Lower lobe of right lung (tissue), 2 donors: ENCODE measurements around the gene ADAMTS12. TPM values are rescaled to one million over a fixed set of nuclear protein-coding genes. Genes with fewer than 3 reads are reported as not detected.

Experiments used
- ATAC-seq, 2 donors: fragments of 200-7000 bp; cut with Tn5 transposase; one replicate each; pipeline ENCODE4 v1.9.1; 2020 to 2022; ENCODE audit warnings: mild to moderate bottlenecking in 2 of 2, moderate library complexity in 2 of 2
- DNase-seq: peaks from one replicate; pipeline ENCODE4 v3.0.0-alpha.2; 2020
- H3K27ac ChIP-seq: fragments of 200-600 bp; one replicate; pipeline ENCODE4 v1.8.0; 2022
- H3K27me3 ChIP-seq: fragments of 200-600 bp; one replicate; pipeline ENCODE4 v1.8.0; 2022; ENCODE audit warnings: low read depth
- H3K36me3 ChIP-seq: fragments of 200-600 bp; one replicate; pipeline ENCODE4 v1.8.0; 2022; ENCODE audit warnings: mild to moderate bottlenecking
- H3K4me1 ChIP-seq: fragments of 200-600 bp; one replicate; pipeline ENCODE4 v1.8.0; 2022
- H3K4me3 ChIP-seq: fragments of 200-600 bp; one replicate; pipeline ENCODE4 v1.8.0; 2022; ENCODE audit warnings: mild to moderate bottlenecking
- H3K9me3 ChIP-seq: fragments of 200-600 bp; one replicate; pipeline ENCODE4 v1.8.0; 2022
- intact Hi-C: fragments of 100-400 bp; cut with DNase I; formaldehyde crosslinking; loops from one replicate; pipeline ENCODE4 v1.11.0; 2022
- total RNA-seq: library from RNA; stranded (reverse); fragmentation: NEBNext Ultra II Directional; extraction: Animal tissue kit (Norgen Biotek cat#: 25700); gene quantifications from one replicate; pipeline ENCODE4 v1.2.1, GENCODE V29; 2021
- TF ChIP-seq, protein P1 (sequence below): fragments of 200-600 bp; IDR thresholded peaks from one replicate; pipeline ENCODE4 v1.8.0; 2022; ENCODE audit warnings: antibody characterized with exemption, mild to moderate bottlenecking
- donor health status: DM: no; HTN: yes; CAD: no; lungs with severe emphysema.

The ADAMTS12 gene
- total RNA-seq, 1 donor from 2014 or later: 7.6 TPM

DNA sequence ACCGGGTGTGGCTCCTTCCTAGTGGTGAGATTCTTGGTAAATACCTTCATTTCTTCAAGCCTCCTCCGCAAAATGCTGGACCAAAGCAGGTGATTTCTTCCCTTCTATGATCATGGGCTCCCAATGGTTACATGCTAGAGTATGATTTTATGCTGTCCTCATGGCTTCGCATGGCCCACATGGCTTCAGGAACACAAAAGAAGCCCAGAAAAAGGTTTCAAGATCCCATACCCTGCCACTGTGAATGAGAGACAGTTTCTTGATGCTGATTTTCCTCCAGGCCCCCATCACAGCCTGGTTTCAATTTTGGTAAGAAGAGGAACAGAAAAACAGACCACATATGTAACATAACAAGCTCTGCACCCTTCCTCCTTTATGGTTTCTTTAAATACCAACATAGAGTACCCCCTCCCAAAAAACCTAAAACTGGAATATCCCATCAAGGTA lies 42.0 kb upstream of the ADAMTS12 start:
- peaks cover 16% of the 10 kb centered on the region for H3K4me1 ChIP-seq
- no peaks in the 10 kb centered on the region for H3K9me3 ChIP-seq
- DNase-seq: no peak
- H3K4me3 ChIP-seq: no peak overlapping the region
- no peaks in the 10 kb centered on the region for H3K36me3 ChIP-seq
- no peak for ATAC-seq
- H3K27ac ChIP-seq: no peak overlapping the region
- H3K27me3 ChIP-seq: peaks cover 38% of the 10 kb centered on the region
- intact Hi-C loops: no loop called here
- TF ChIP-seq, protein P1, sequence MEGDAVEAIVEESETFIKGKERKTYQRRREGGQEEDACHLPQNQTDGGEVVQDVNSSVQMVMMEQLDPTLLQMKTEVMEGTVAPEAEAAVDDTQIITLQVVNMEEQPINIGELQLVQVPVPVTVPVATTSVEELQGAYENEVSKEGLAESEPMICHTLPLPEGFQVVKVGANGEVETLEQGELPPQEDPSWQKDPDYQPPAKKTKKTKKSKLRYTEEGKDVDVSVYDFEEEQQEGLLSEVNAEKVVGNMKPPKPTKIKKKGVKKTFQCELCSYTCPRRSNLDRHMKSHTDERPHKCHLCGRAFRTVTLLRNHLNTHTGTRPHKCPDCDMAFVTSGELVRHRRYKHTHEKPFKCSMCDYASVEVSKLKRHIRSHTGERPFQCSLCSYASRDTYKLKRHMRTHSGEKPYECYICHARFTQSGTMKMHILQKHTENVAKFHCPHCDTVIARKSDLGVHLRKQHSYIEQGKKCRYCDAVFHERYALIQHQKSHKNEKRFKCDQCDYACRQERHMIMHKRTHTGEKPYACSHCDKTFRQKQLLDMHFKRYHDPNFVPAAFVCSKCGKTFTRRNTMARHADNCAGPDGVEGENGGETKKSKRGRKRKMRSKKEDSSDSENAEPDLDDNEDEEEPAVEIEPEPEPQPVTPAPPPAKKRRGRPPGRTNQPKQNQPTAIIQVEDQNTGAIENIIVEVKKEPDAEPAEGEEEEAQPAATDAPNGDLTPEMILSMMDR: no peak

DNA sequence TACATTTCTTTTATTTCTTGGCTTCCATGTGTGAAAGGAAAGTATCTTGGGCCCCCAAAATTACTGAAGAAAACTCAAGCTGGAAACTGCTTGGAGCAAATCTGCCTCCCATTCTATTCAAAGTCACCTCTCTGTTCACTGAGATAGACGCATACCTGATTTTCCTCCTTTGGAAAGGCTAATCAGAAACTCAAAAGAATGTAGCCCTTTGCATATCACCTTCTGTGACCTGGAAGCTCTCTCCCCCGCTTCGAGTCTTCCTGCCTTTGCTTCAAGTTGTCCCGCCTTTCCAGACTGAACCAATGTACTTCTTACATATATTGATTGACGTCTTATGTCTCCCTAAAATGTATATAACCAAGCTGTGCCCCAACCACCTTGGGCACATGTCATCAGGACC lies 39.3 kb upstream of the ADAMTS12 start:
- no peak overlapping the region for H3K4me3 ChIP-seq
- peaks cover 5% of the 10 kb centered on the region for H3K4me1 ChIP-seq
- no peak for DNase-seq
- ATAC-seq: no peak
- no peaks in the 10 kb centered on the region for H3K36me3 ChIP-seq
- TF ChIP-seq, protein P1: no peak
- peaks cover 11% of the 10 kb centered on the region for H3K27me3 ChIP-seq
- no peak overlapping the region for H3K27ac ChIP-seq
- intact Hi-C loops: no loop called here
- H3K9me3 ChIP-seq: no peaks in the 10 kb centered on the region

DNA sequence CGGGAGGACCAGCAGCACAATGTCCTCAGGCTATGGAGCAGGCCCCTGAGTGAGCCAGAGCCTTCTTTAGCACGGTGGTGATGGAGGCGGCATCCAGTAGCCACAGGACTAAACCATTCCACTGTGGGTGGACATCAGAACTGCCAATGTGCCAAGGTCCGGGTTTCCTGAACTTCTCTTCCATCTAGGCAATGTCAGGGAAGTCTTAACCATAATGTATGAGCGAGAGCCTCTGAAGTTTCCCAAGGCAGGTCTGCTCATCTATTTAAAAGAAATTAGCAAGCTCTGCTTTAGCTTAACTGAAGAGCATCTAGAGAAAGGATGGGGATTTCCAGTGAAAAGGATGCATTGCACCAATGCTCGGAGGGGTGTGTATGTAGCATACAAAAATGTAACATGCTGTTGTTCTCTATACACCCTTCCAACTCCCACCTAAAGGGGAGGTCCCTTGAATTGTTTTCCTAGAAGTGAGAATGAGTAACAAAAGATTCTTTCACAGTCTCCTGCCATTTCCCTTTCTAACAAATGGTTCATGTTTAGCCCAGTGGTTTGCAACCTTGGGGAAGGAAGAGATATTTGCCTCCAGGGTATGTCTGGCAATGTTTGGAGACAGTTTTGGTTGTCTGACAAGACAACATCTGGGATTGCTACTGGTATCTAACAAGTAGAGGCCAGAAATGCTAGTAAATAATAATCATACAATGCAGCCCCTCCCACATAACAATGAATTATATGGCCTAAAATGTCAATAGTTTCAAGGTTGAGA lies 38.3 kb upstream of the ADAMTS12 start:
- Histone ChIP-seq H3K27me3 (peaks cover 1% of the 10 kb centered on the region), H3K4me3 (no peak overlapping the region), H3K27ac (no peak overlapping the region), H3K36me3 (no peaks in the 10 kb centered on the region), H3K9me3 (no peaks in the 10 kb centered on the region), H3K4me1 (no peaks in the 10 kb centered on the region)
- intact Hi-C loops: no loop called here
- no peak for ATAC-seq
- TF ChIP-seq, protein P1: no peak
- DNase-seq: no peak

DNA sequence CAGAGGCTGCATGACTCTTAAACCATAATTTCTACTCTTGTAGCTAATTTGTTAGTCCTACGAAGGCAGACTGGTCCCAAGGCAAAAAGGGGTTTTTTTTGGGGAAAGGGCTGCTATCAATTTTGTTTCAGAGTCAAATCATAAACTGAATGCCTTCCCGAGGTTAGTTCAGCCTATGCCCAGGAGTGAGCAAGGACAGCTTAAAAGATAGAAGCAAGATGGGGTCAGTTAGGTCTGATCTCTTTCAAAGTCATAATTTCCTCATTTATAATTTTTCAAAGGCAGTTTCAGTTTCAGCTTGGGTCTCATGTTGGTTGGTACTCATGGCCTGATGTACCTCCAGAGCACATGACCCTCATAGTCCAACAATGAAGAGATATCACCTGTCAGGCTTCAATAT lies 36.5 kb upstream of the ADAMTS12 start:
- TF ChIP-seq, protein P1: no peak
- no peaks in the 10 kb centered on the region for H3K36me3 ChIP-seq
- no peak overlapping the region for H3K4me3 ChIP-seq
- no peak for ATAC-seq
- intact Hi-C loops: no loop called here
- H3K27ac ChIP-seq: no peak overlapping the region
- H3K4me1 ChIP-seq: no peaks in the 10 kb centered on the region
- DNase-seq: no peak
- H3K27me3 ChIP-seq: no peaks in the 10 kb centered on the region
- no peaks in the 10 kb centered on the region for H3K9me3 ChIP-seq

DNA sequence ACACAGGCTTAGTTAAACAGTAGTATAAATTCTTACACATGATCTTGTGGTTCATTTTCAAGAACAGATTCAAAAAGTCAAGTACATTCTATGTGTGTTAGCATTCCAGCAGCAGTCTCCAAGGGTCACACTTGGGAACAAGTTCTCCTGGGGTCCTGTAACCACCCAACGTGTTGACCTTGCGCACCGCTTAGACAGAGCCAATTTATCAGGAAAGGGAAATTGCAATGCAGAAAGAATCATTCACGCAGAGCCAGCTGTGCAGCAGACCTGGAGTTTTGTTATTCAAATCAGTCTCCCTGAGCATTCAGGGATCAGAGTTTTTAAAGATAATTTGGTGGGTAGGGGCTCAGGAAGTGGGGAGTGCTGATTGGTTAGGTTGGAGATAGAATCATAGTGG lies 35.9 kb upstream of the ADAMTS12 start:
- TF ChIP-seq, protein P1: no peak
- Histone ChIP-seq H3K27me3 (no peaks in the 10 kb centered on the region), H3K27ac (no peak overlapping the region), H3K36me3 (no peaks in the 10 kb centered on the region), H3K4me3 (no peak overlapping the region), H3K9me3 (no peaks in the 10 kb centered on the region), H3K4me1 (no peaks in the 10 kb centered on the region)
- ATAC-seq (no peak), DNase-seq (no peak)
- intact Hi-C loops: no loop called here
